Measurements from ENCODE around the gene ELMO1.

The ELMO1 gene

GRCh38 chr7:37368540-37368939, 80.1 kb downstream of the ELMO1 start:
- DNase-seq: no peak

DNA sequence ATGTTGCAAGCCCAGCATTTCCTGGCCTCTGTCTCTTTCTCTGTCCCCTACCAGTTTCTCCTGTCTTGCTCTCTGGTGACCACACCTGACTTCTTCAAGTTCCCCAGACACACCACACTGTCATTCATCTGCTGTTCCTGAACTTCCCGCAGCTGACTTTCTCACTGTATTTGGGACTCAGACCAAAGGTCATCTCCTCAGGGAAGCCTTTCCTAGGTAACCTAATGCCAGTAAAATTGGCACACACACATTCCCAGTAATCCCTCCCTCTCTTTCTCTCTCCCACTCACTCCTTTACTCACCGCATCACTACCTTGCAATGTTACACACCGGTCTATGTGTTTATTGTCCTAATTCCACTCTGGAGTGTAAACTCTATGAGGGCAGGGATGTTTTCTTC, 81.7 kb downstream of the ELMO1 start:
- DNase-seq: no peak

- no peak for DNase-seq
These were observed 82.2 kb downstream of the ELMO1 start for GRCh38 chr7:37366445-37366844.

DNA sequence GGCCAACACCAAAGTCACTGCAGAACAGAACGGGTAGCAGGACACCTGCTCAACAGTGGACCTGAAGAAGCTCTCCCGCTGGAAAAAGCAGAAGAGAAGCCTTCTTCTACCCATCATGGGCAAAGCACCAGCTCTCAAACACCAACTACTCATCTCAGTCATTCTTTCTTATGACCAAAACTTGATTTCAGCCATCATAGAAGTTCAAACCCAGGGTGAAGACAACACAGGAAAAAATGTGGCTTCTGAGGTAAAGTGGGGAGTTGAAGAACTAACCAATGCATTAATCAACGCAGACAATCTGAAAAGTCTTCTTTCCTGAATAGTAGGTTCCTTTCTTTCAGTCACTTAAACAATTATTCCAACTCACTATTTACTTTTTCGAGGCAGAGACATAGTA, 83.3 kb downstream of the ELMO1 start:
- DNase-seq: no peak

- DNase-seq: no peak
These were observed 83.8 kb downstream of the ELMO1 start for GRCh38 chr7:37364856-37365255.

DNA sequence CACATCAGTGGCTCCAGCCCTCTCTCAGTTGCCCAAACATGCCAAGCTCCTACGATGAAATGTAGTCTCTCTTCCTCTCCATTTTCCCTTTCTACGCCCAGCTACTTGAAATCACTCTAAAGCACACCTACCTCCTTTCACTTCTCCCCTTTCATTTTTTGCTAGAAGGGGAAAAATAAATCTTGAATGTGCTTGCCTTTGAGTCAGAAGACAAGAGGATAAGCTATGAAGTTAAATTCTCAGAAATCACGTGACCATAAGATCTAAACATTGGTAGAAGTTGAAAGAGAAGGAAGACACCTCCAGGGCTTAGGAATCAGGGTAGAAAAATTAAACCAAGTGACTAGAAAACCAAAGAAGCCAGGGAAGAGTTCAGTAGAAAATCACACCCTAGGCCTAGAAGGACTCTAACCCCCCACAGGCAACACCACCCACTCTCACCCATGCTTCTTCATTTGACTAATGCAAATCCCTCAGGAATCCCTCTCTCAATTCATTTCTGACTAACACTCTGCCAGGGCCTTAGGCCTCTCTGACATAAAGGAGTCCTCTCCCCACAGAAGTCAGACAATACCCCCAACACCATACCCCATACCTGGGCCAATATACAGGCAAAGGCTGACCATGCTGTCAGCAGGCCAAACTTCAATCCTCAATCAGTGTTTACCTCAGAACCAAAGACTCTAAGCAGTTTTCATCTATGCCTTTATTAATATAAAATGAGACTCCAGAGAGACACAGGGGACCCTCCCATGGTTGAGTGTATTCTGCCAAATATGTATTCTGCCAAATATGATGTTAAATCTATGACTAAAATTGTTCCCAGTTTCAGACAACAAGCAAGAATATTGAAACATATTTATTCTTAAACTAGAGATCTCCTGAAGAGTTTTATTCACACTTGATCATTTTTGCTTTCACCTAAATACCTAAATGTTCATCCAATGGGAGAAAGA, 84.8 kb downstream of the ELMO1 start:
- no peak for DNase-seq

DNA sequence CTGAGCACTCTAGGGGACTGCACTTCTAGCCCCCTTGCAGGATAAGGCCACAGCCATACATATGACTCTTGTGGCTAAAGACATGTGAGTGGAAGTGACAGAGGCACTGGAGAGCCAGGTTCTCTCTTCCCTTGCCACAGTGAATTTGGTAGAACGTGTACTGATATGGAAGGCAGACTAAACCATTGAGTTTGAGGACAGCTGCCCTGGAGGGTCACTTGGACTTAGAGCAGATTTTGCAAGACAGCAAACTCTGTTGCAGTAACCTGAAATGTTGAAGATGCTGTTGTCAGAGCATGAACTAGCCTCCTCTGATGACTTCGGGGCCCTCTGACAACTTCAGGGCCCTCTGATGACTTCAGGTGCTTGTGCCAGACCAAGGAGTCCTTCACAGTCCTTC, 85.9 kb downstream of the ELMO1 start:
- no peak for DNase-seq

DNA sequence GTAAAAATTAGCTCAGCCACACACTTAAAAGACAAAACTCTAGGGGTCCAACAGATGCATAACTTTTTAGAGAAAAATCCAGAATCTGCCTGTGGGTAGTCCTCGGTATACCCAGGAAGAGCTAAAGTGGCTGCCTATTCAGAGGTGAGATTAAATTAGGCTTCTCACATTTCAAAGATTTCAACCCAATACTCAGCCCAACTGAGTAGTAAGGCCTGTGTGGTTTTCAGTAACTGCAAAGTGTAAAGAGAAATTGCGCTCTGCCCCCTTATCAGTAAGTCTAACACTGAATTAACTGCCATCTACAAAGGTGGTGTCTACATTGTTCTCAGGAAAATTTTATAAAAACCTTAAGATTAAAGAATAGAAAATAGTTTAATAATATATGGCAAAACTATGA, 88.2 kb downstream of the ELMO1 start:
- DNase-seq: no peak

- DNase-seq: no peak
These were observed 88.8 kb downstream of the ELMO1 start for GRCh38 chr7:37359662-37360444.

DNA sequence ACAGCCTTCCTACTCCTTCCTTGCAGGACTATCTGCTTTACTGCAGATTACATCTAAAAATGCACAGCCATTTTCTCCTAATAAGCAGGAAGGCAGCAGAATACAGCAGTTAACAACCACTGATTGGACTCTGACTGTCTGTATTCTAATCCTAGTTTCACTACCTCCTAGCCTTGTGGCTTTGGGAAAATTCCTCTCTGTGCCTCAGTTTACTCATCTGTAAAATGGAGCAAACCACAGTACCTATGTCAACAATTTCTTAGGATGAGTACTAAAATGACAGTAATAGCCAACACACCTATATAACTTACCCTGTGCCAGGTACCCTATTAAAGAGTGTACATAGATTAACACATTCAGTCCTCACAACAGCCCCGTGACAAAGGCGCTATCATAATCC, 89.5 kb downstream of the ELMO1 start:
- DNase-seq: no peak

DNA sequence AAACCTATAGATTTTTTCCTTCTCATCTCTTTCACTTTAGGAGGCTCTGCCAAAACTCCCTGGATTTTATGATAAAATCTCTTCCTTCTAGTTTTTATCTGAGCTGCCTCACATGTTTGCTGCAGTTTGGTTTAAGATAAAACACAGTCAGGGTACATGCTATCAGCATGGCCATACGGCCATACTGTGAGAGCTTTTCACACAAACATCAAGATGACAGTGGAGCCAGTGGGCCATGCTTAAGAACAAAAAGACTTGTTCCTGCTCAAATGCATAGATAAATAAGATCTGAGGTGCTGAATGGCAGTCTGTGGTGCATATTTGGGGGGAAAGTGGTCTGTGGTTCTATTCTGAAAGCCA, 91.0 kb downstream of the ELMO1 start:
- DNase-seq: no peak

- DNase-seq: no peak
These were observed 91.6 kb downstream of the ELMO1 start for GRCh38 chr7:37356911-37357636.

DNA sequence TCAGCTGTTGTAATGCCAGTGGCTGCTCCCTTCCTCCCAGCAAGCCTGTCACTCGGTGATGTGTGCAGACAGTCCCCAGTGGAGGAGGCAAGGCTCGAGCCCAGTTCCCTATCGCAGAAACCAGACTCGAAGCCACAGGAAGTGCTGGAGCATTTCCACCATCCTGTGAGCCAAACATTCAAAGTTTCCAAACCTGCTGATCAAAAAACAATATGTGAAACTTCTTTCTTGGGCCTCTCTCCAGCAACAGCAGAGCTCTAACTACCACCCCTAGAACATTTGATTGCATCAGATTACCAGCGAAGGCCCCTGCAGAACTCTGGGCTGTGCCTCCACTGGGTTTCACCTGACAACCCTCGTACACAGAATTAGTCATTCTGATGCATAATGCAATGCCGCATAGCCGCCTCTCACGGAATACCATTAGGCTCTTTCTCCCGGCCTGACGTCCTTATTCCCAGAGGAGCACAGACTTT, 94.0 kb downstream of the ELMO1 start:
- peak in 5 of 14 donors; percentile 25 to 45 (median 34) for DNase-seq

- DNase-seq: no peak
These were observed 94.6 kb downstream of the ELMO1 start for GRCh38 chr7:37353949-37354655.

GRCh38 chr7:37352974-37353948, 95.4 kb downstream of the ELMO1 start:
- DNase-seq: no peak

DNA sequence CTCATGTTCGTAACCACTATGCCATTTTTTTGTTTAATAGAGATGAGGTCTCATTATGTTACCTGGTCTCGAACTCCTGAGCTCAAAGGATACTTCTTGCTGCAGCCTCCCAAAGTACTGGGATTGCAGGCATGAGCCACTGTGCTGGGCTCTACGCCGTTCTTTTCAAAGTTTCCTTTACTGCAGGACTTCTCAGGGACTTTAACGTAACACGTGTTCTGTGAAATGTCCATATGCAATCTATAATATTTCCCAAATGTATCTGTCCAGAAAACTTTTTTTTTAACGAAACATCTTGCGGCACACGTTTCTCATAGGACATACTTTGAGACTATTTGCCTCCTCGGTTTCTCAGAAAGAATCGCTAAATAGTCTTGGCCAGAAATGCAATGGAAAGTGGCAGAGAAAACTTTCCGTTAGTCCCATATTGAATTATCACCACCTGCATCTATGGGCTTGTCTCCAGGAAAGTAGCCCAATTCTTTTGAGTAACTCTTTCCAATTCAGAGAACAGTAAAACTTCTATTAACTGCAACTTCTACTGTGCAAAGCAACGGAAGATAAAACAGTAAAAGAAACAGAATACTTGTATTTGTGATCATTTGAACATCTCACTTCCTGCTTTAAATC, 96.3 kb downstream of the ELMO1 start:
- DNase-seq: no peak

DNA sequence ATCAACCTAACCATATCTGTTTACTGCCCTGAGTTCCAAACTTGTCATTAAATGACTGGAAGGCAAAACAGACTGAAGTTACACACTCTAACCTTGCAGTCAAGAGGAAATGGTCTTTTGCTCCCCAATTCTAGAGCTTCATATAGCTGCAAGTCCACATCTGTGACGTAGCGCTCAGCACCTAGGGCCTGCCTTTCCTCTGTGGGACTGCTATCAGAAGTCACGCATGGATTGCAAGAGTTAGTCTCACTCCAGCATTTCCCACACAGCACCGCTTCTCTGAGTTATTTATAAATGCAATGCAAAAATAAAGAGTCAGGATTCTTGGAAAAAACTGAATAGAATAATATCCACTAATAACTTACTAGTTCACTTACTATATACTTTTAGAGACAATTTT, 96.9 kb downstream of the ELMO1 start:
- no peak for DNase-seq

GRCh38 chr7:37349979-37350590, 98.6 kb downstream of the ELMO1 start:
- DNase-seq: peak in 1 of 14 donors; percentile 16

DNA sequence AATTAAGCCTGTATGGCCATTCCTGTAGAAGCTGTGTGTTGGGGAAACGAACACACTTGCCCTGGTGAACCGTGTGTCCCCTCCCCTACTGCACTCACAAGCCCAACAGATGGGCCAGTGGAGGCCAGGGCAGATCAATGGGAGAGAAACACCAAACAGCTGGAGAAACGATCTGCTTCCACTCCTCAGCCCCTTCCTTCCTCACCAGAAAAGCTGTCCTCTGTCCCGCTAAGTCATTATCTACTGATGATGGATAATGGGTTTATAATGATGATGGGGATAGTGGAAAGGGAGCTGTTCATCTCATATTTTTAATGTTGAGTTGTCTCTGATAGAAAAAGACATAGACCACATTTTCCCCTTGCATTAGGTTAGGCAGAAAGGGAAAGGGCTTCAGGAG, 99.7 kb downstream of the ELMO1 start:
- DNase-seq: no peak

GRCh38 chr7:37346761-37347160, 101.9 kb downstream of the ELMO1 start:
- DNase-seq: no peak

Data from C1 segment of cervical spinal cord (tissue), 14 donors.